Endothelial cell of umbilical vein (primary cell): ENCODE measurements around the gene SNAPC4. TPM values are rescaled to one million over a fixed set of nuclear protein-coding genes. Genes with fewer than 3 reads are reported as not detected.

ENCODE experiments used
- BruUV-seq: library from RNA; stranded (reverse); fragments of 400-500 nt; replicated peaks from 2 replicates; lab custom pipeline; 2021; lab: Mats Ljungman, UMichigan
- CTCF ChIA-PET: fragments of 300-600, 350-600 bp; sonication (Branson Sonifier 250); formaldehyde crosslinking; loops from one replicate; lab custom pipeline; 2021; ENCODE audit warnings: antibody characterized with exemption, inconsistent platforms; lab: Charles Lee
- POLR2A ChIA-PET: fragments of 300-600, 350-600 bp; sonication (Branson Sonifier 250); formaldehyde crosslinking; loops from one replicate; lab custom pipeline; 2021; ENCODE audit warnings: antibody characterized with exemption, inconsistent platforms; lab: Charles Lee
- DNase-seq: peaks from one replicate; pipeline ENCODE4 v3.0.0-alpha.2; 2011; ENCODE audit warnings: low read depth, low spot score
- FAIRE-seq: peaks from 2 replicates; lab custom pipeline; 2011; peaks lifted over from hg19 to GRCh38; lab: Jason Lieb, UNC
- H2AFZ ChIP-seq: 2 replicates; pipeline ENCODE4 v1.6.0; 2012; ENCODE audit warnings: low read depth, low read length, control low read depth, inconsistent platforms
- H3K27ac ChIP-seq: 2 replicates; pipeline ENCODE4 v1.5.1; 2011; ENCODE audit warnings: low read depth, mild to moderate bottlenecking, control low read depth, low read length, moderate library complexity; ENCODE audit not compliant: insufficient read depth
- H3K27me3 ChIP-seq, 2 experiments: 2 replicates each; pipeline versions ENCODE4 v1.6.0 to v1.6.1; 2011; ENCODE audit warnings: low read length in 2 of 2, mixed read lengths in 1 of 2; ENCODE audit not compliant: control insufficient read depth in 2 of 2, insufficient read depth in 2 of 2
- H3K36me3 ChIP-seq, 2 experiments: 2 replicates in 1 of 2; 3 replicates in 1 of 2; pipeline ENCODE4 v1.5.1; 2011; ENCODE audit warnings: low read length in 2 of 2, mild to moderate bottlenecking in 1 of 2, moderate library complexity in 1 of 2; ENCODE audit not compliant: control insufficient read depth in 2 of 2, insufficient read depth in 2 of 2; ENCODE audit errors: extremely low read depth in 1 of 2
- H3K4me1 ChIP-seq: 3 replicates; pipeline ENCODE4 v1.5.1; 2011; ENCODE audit warnings: mild to moderate bottlenecking, low read length; ENCODE audit not compliant: control insufficient read depth, insufficient read depth; ENCODE audit errors: extremely low read depth
- H3K4me2 ChIP-seq: 2 replicates; pipeline ENCODE4 v1.6.1; 2011; ENCODE audit warnings: low read length, control low read depth, mixed read lengths; ENCODE audit not compliant: insufficient read depth
- H3K4me3 ChIP-seq, 3 experiments: fragments of 200-600 bp in 1 of 3; sonication (generic), shearing (Covaris generic) in 1 of 3; replicated peaks in 1 of 3; 2 replicates each; pipeline ENCODE4 v1.5.1; 2011 to 2016; ENCODE audit warnings: control low read depth in 3 of 3, low read length in 3 of 3, mild to moderate bottlenecking in 2 of 3, inconsistent platforms in 1 of 3, low read depth in 1 of 3, moderate library complexity in 1 of 3; ENCODE audit not compliant: insufficient read depth in 1 of 3
- H3K79me2 ChIP-seq: 2 replicates; pipeline ENCODE4 v1.6.0; 2012; ENCODE audit warnings: low read length, inconsistent platforms; ENCODE audit not compliant: control insufficient read depth, insufficient read depth
- H3K9ac ChIP-seq: replicated peaks from 2 replicates; pipeline ENCODE3; 2011; ENCODE audit warnings: low read length, control low read depth; ENCODE audit not compliant: insufficient read depth; ENCODE audit errors: extremely low read depth
- H3K9me1 ChIP-seq: replicated peaks from 3 replicates; pipeline ENCODE4 v1.6.0; 2011; ENCODE audit warnings: mild to moderate bottlenecking, low read length; ENCODE audit not compliant: control insufficient read depth, insufficient read depth; ENCODE audit errors: extremely low read depth
- H3K9me3 ChIP-seq: replicated peaks from 2 replicates; pipeline ENCODE4 v1.5.1; 2012; ENCODE audit warnings: low read length, inconsistent platforms; ENCODE audit not compliant: control insufficient read depth, insufficient read depth
- H4K20me1 ChIP-seq: replicated peaks from 2 replicates; pipeline ENCODE3; 2011; ENCODE audit warnings: mild to moderate bottlenecking, low read length; ENCODE audit not compliant: control insufficient read depth, insufficient read depth; ENCODE audit errors: extremely low read depth
- EZH2 ChIP-seq: IDR thresholded peaks from 2 replicates; pipeline ENCODE4 v1.6.1; 2012; ENCODE audit warnings: borderline replicate concordance, low read depth, mild to moderate bottlenecking, moderate library complexity, low read length, inconsistent platforms; ENCODE audit not compliant: severe bottlenecking
- FOS ChIP-seq: IDR thresholded peaks from 2 replicates; pipeline ENCODE4 v1.6.1; 2011; ENCODE audit warnings: mild to moderate bottlenecking, low read length, moderate library complexity, borderline replicate concordance; ENCODE audit not compliant: insufficient read depth
- GATA2 ChIP-seq: IDR thresholded peaks from 2 replicates; pipeline ENCODE4 v1.7.0; 2011; ENCODE audit warnings: low read depth, mild to moderate bottlenecking, moderate library complexity, mixed read lengths, low read length; ENCODE audit not compliant: insufficient read length, insufficient read depth
- JUN ChIP-seq: IDR thresholded peaks from 2 replicates; pipeline ENCODE4 v1.6.1; 2011; ENCODE audit warnings: borderline replicate concordance, low read depth; ENCODE audit not compliant: insufficient read length, insufficient read depth
- MAX ChIP-seq: IDR thresholded peaks from 2 replicates; pipeline ENCODE4 v1.6.1; 2011; ENCODE audit not compliant: insufficient read depth, insufficient read length
- MYC ChIP-seq: IDR thresholded peaks from one replicate; pipeline ENCODE4 v1.6.1; 2011; ENCODE audit warnings: mild to moderate bottlenecking, low read depth, low read length
- POLR2A ChIP-seq: IDR thresholded peaks from 2 replicates; pipeline ENCODE4 v1.6.1; 2012; ENCODE audit warnings: low read depth, mild to moderate bottlenecking, control low read depth, low read length
- POLR2AphosphoS5 ChIP-seq: IDR thresholded peaks from 2 replicates; pipeline ENCODE4 v1.6.1; 2012; ENCODE audit warnings: low read depth, mild to moderate bottlenecking, control low read depth, low read length, moderate library complexity; ENCODE audit not compliant: insufficient read depth
- dilution Hi-C: fragments of 300-500 bp; cut with MboI; formaldehyde crosslinking; loops from one replicate; pipeline ENCODE4 v1.15.0; 2019; ENCODE audit warnings: low sequenced_read_pairs; ENCODE audit not compliant: extremely low pct_ligation_motif_present
- intact Hi-C: fragments of 100-400 bp; cut with micrococcal nuclease; formaldehyde crosslinking; loops from one replicate; pipeline ENCODE4 v1.10.0; 2022
- polyA plus RNA-seq, 4 experiments: library from polyadenylated mRNA; depleted of rRNA in 3 of 4; stranded (reverse) in 3 of 4; unstranded in 1 of 4; fragments of >200 nt; gene quantifications; 2 replicates each; pipeline versions ENCODE4 v1.2.1 to v1.2.3, GENCODE V29; 2011 to 2012; ENCODE audit warnings: missing spikeins in 1 of 4
- total RNA-seq: library from RNA; stranded (reverse); gene quantifications from 2 replicates; pipeline ENCODE4 v1.2.3, GENCODE V29; 2021
- TF ChIP-seq, protein P1 (sequence below), 2 donors: IDR thresholded peaks; 1 replicate in 1 of 2; 2 replicates in 1 of 2; pipeline ENCODE4 v1.5.1; 2011; ENCODE audit warnings: low read length in 2 of 2, mild to moderate bottlenecking in 2 of 2, moderate library complexity in 2 of 2, control low read depth in 1 of 2, inconsistent platforms in 1 of 2, low read depth in 1 of 2; ENCODE audit not compliant: insufficient read depth in 1 of 2; ENCODE audit errors: extremely low read depth in 1 of 2

The SNAPC4 gene
- total and polyA plus RNA-seq, 2 donors (not counting 3 experiments of a cell fraction or from before 2014, with no cell fraction given), result 6.7 to 17.5 TPM

DNA sequence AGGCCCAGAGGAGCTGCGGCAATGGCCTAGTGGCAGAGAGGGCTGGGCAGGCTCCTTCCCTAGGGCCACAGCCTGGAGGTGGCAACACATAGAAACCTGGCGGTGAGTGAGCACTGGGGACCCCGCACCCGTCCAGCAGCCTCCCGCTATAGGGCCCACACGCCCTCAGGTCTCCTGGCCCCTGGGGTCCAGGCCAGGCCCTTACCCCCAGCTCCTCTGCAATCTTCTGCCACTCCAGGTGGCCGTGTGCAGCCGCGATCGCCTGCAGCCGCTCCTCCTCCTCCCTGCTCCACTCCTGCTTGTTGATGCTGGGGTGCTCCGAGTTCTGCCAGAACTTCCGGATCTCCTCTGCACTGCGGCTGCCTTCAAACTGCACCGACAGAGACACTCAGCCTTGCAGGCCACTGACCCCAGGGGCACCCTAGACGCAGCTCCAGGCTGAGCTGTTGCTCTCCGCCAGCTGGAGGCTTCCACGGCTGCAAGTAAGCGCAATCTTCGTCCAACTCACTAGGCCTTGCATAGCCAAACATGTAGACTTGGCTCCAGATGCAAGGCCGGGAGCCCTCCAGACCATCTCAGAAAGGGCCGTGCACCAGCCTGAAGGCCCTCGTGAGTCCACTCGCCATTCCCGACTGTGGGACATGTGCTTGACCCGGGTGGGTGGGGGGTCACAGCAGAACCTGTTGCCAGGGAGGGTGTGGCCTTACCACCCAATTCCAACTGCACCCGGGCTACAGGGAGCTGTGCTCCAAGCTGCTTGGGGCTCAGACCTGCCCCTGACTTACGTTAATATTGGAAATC, 8.0 kb downstream of the SNAPC4 start:
- Histone ChIP-seq H3K9me1 (no peaks in the 10 kb centered on the region), H2AFZ (no peak overlapping the region), H3K27ac (no peak overlapping the region), H3K9me3 (no peaks in the 10 kb centered on the region), H3K4me2 (no peak overlapping the region), H3K36me3 (peaks cover 11 to 75% of the 10 kb centered on the region in 2 experiments), H3K4me1 (no peaks in the 10 kb centered on the region), H4K20me1 (no peaks in the 10 kb centered on the region), H3K79me2 (no peaks in the 10 kb centered on the region), H3K9ac (no peak overlapping the region), H3K27me3 (no peaks in the 10 kb centered on the region), H3K4me3 (no peak overlapping the region)
- FAIRE-seq (no peak), DNase-seq (no peak)
- ChIA-PET POLR2A (no interaction called here), CTCF (interaction anchor here (0.8 to 1.5 kb wide), 3 partner anchors 12 to 52 kb away, joined by 3 to 4 read pairs (median 3); no protein-coding TSS in a partner anchor)
- BruUV-seq, result no TSS peak
- intact Hi-C loops (no loop called here), dilution Hi-C loops (no loop called here)
- TF ChIP-seq JUN, result no peak
- TF ChIP-seq MYC, result no peak
- TF ChIP-seq, protein P1, sequence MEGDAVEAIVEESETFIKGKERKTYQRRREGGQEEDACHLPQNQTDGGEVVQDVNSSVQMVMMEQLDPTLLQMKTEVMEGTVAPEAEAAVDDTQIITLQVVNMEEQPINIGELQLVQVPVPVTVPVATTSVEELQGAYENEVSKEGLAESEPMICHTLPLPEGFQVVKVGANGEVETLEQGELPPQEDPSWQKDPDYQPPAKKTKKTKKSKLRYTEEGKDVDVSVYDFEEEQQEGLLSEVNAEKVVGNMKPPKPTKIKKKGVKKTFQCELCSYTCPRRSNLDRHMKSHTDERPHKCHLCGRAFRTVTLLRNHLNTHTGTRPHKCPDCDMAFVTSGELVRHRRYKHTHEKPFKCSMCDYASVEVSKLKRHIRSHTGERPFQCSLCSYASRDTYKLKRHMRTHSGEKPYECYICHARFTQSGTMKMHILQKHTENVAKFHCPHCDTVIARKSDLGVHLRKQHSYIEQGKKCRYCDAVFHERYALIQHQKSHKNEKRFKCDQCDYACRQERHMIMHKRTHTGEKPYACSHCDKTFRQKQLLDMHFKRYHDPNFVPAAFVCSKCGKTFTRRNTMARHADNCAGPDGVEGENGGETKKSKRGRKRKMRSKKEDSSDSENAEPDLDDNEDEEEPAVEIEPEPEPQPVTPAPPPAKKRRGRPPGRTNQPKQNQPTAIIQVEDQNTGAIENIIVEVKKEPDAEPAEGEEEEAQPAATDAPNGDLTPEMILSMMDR (IDR thresholded peaks at IDR 0.05; ENCODE audit: extremely low read depth in 1 of 2, insufficient read depth in 1 of 2, low read depth in 1 of 2, low read length in 2 of 2), result no peak
- TF ChIP-seq GATA2, result no peak
- no peak for TF ChIP-seq POLR2AphosphoS5
- TF ChIP-seq POLR2A, result no peak
- no peak for TF ChIP-seq MAX
- no peak for TF ChIP-seq FOS
- TF ChIP-seq EZH2, result no peak
